ENCODE results near the gene OSTF1.

DNA sequence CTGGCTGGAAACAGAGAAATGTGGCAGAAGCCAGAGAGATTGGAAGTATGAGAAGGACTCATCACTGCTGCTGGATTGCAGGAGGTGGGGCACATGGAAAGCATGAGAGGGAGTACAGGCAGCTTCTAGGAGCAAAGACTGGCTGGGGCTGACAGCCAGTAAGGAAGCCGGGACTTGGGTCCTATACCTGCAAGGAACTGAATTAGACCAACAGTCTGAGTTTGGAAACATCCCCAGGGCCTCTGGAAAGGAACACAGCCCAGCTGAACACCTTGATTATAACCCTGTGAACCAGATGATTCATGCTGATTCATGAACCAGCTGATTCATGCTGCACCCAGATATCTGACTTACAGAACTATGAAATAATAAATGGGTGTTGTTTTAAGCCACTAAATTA lies 93.4 kb downstream of the OSTF1 start:
- TF ChIP-seq, protein P1, sequence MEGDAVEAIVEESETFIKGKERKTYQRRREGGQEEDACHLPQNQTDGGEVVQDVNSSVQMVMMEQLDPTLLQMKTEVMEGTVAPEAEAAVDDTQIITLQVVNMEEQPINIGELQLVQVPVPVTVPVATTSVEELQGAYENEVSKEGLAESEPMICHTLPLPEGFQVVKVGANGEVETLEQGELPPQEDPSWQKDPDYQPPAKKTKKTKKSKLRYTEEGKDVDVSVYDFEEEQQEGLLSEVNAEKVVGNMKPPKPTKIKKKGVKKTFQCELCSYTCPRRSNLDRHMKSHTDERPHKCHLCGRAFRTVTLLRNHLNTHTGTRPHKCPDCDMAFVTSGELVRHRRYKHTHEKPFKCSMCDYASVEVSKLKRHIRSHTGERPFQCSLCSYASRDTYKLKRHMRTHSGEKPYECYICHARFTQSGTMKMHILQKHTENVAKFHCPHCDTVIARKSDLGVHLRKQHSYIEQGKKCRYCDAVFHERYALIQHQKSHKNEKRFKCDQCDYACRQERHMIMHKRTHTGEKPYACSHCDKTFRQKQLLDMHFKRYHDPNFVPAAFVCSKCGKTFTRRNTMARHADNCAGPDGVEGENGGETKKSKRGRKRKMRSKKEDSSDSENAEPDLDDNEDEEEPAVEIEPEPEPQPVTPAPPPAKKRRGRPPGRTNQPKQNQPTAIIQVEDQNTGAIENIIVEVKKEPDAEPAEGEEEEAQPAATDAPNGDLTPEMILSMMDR (IDR thresholded peaks at IDR 0.05; ENCODE audit: insufficient read depth, low read length, poor library complexity, severe bottlenecking) = no peak
- no peak for TF ChIP-seq EZH2phosphoT487 (conservative IDR thresholded peaks at IDR 0.05; ENCODE audit: low read length)
